ENCODE data around the gene CYP2W1.
A peak's percentile ranks its signal among the peaks of the same experiment; 100 is the strongest.

CYP2W1 gene

GRCh38 chr7:982511-983003 lies 424 bp upstream of the CYP2W1 start:
- no peak for DNase-seq (ENCODE audit: low spot score)

- DNase-seq (ENCODE audit: low spot score): no peak
Observed at GRCh38 chr7:983616-984071, 663 bp downstream of the CYP2W1 start.

- DNase-seq (ENCODE audit: low spot score): no peak
Observed at GRCh38 chr7:984361-985126, 1.6 kb downstream of the CYP2W1 start.

- no peak for DNase-seq (ENCODE audit: low spot score)
Observed at GRCh38 chr7:985127-985416, 2.1 kb downstream of the CYP2W1 start.

- no peak for DNase-seq (ENCODE audit: low spot score)
Observed at GRCh38 chr7:985915-986741, 3.1 kb downstream of the CYP2W1 start.

- no peak for DNase-seq (ENCODE audit: low spot score)
Observed at GRCh38 chr7:986766-987751, 4.1 kb downstream of the CYP2W1 start.

GRCh38 chr7:987909-988308 lies 4.9 kb downstream of the CYP2W1 start:
- no peak for DNase-seq (ENCODE audit: low spot score)

GRCh38 chr7:988426-988911 lies 5.5 kb downstream of the CYP2W1 start:
- no peak for DNase-seq (ENCODE audit: low spot score)

- DNase-seq (ENCODE audit: low spot score): no peak
Observed at GRCh38 chr7:988963-989529, 6.1 kb downstream of the CYP2W1 start.

- no peak for DNase-seq (ENCODE audit: low spot score)
Observed at GRCh38 chr7:990352-990932, 7.5 kb downstream of the CYP2W1 start.

- no peak for DNase-seq (ENCODE audit: low spot score)
Observed at GRCh38 chr7:990933-991728, 8.2 kb downstream of the CYP2W1 start.

- no peak for DNase-seq (ENCODE audit: low spot score)
Observed at GRCh38 chr7:991729-992656, 9.0 kb downstream of the CYP2W1 start.

- peak; percentile 94 for DNase-seq (ENCODE audit: low spot score)
Observed at GRCh38 chr7:992709-993607, 10.0 kb downstream of the CYP2W1 start.

- no peak for DNase-seq (ENCODE audit: low spot score)
Observed at GRCh38 chr7:994592-995308, 11.8 kb downstream of the CYP2W1 start.

GRCh38 chr7:995571-995970 lies 12.6 kb downstream of the CYP2W1 start:
- no peak for DNase-seq (ENCODE audit: low spot score)

GRCh38 chr7:996079-996872 lies 13.3 kb downstream of the CYP2W1 start:
- no peak for DNase-seq (ENCODE audit: low spot score)

All from hematopoietic multipotent progenitor cell treated with erythropoietin and hydrocortisone succinate and interleukin-3 and kit ligand, for 15 days (in vitro differentiated cells).